GM13977 (cell line): ENCODE measurements around the gene ASB1.

Source experiments
- DNase-seq: peaks from one replicate; pipeline ENCODE4 v3.0.0; 2012; ENCODE audit warnings: low spot score
- CTCF ChIP-seq: IDR thresholded peaks from 2 replicates; pipeline ENCODE4 v1.5.1; 2012; ENCODE audit warnings: mild to moderate bottlenecking, control low read depth; ENCODE audit not compliant: insufficient read depth; ENCODE audit errors: extremely low read depth, missing control alignments
- in situ Hi-C: fragments of 300-500 bp; cut with MboI; formaldehyde crosslinking; loops from one replicate; pipeline ENCODE4 v1.12.0; 2022; ENCODE audit warnings: low sequenced_read_pairs, low pct_unique_long_range_greater_than_20kb, mixed read lengths, inconsistent platforms; ENCODE audit not compliant: unreplicated experiment

Gene ASB1

GRCh38 chr2:238473523-238473922 lies 46.8 kb downstream of the ASB1 start:
- TF ChIP-seq CTCF: no peak
- in situ Hi-C loops: no loop called here
- no peak for DNase-seq

- in situ Hi-C loops: no loop called here
- no peak for DNase-seq
- no peak for TF ChIP-seq CTCF
Observed at GRCh38 chr2:238475034-238475433, 48.3 kb downstream of the ASB1 start.

- TF ChIP-seq CTCF: no peak
- DNase-seq: no peak
- in situ Hi-C loops: no loop called here
Observed at GRCh38 chr2:238475566-238475965, 48.8 kb downstream of the ASB1 start.

GRCh38 chr2:238476258-238476657 lies 49.5 kb downstream of the ASB1 start:
- no peak for TF ChIP-seq CTCF

GRCh38 chr2:238478216-238478615 lies 51.5 kb downstream of the ASB1 start:
- TF ChIP-seq CTCF: no peak
- in situ Hi-C loops: no loop called here
- no peak for DNase-seq

More at GRCh38 chr2:238476258-238476657, 49.5 kb downstream of the ASB1 start:
- no peak for DNase-seq
- in situ Hi-C loops: no loop called here

GRCh38 chr2:238479847-238480246 lies 53.1 kb downstream of the ASB1 start:
- in situ Hi-C loops: no loop called here
- no peak for TF ChIP-seq CTCF
- no peak for DNase-seq

- in situ Hi-C loops: no loop called here
- TF ChIP-seq CTCF: no peak
Observed at GRCh38 chr2:238483021-238483420, 56.3 kb downstream of the ASB1 start.

More at GRCh38 chr2:238483021-238483420, 56.3 kb downstream of the ASB1 start:
- no peak for DNase-seq
